HT1080 (cell line): ENCODE measurements around the gene MCOLN1. TPM values are rescaled to one million over a fixed set of nuclear protein-coding genes. Genes with fewer than 3 reads are reported as not detected.

Experiments used
- DNase-seq: peaks from one replicate; pipeline ENCODE4 v3.0.0-alpha.2; 2015; ENCODE audit warnings: low read depth
- total RNA-seq: library from RNA; depleted of rRNA; stranded (reverse); fragments of >200 nt; shearing (Covaris generic); gene quantifications from 2 replicates; pipeline ENCODE4 v1.2.3, GENCODE V29; 2014

The MCOLN1 gene
- total RNA-seq, 1 experiment from 2014 or later: 5.2 TPM

DNA sequence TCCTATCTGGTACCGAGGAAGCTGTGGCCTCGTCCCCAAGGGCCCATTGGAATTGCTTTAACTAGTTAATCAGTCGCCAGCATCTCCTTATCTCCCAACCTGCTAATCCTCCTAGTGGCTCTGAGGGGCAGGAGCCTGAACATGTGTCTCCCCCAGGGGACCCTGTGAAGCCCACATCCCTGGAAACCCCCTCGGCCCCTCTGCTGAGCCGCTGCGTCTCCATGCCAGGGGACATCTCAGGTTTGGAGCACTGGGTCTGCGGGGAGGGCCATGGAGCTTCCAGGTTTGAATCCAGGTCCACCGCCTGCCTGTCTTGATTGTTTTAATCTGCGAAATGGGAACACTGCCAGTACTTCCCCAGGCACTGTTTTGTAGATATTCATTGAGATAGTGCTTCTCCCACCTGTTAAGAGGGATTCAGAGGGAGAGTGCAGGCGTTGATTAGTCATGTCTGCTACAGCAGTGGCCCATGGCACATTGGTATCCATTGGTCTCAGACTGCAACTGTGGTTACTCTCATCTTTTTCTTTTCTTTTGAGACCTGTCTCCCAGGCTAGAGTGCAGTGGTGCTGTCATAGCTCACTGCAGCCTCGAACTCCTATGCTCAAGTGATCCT lies 19.5 kb downstream of the MCOLN1 start:
- no peak for DNase-seq

DNA sequence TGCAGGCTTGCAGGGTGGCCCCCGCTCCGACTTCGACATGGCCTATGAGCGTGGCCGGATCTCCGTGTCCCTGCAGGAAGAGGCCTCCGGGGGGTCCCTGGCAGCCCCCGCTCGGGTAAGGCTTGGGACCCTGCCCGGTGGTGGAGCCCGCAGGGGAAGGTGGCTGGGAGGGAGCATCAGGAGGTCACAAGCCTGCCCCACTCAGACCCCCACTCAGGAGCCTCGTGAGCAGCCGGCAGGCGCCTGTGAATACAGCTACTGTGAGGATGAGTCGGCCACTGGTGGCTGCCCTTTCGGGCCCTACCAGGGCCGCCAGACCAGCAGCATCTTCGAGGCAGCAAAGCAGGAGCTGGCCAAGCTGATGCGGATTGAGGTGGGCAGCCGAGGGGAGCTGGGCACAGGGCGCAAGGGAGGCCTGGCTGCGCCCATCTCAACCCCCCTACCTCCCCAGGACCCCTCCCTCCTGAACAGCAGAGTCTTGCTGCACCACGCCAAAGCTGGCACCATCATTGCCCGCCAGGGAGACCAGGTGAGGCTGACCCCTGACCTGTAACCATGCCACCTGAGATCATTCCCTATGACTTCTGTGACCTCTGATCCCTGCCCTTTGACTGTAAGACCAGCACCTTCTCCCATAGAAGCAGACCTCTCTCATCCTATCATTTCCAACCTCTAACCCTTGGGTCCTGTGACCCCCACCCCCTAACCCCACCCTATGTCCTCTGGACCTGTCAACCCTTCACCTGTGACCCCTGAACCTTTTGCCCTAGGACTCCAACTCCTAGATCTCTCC lies 20.3 kb downstream of the MCOLN1 start:
- no peak for DNase-seq

DNA sequence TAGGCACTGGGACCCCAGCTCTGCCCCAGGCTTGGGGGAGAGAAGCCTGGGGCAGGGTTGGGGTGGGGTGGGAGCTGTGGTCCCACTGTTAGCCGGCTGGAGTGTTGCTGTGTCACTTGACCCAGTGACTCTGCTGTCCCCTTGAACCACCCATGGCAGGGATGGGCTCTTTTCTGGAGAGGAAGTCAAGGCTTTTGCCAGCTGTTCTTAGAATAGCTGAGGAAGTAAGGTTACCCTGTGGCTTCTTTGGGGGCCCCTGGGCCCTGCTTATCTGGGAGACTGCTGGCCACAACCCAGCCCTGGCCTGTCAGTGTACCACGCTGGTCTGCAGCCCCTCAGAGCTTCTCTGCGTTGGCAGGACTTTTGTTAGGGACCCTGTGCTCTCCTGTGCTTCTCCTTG lies 22.2 kb downstream of the MCOLN1 start:
- DNase-seq: no peak

DNA sequence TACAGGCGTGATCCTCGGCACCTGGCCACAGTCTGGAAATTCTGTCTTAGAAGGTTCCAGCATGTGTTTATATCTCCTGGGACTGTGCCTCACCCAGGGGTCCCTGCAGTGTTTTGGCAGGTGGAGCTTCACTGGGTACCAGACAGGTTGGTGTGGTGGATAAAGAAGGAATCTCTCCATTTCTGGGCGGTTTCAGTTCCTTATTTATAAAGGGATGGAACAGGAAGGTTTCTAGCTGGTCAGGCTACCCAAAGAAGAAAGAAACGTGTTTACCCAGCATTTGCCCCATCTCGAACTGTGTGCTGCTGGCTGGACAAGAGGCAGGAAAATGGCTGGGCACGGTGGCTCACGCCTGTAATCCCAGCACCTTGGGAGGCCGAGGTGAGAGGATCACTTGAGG lies 22.9 kb downstream of the MCOLN1 start:
- no peak for DNase-seq

DNA sequence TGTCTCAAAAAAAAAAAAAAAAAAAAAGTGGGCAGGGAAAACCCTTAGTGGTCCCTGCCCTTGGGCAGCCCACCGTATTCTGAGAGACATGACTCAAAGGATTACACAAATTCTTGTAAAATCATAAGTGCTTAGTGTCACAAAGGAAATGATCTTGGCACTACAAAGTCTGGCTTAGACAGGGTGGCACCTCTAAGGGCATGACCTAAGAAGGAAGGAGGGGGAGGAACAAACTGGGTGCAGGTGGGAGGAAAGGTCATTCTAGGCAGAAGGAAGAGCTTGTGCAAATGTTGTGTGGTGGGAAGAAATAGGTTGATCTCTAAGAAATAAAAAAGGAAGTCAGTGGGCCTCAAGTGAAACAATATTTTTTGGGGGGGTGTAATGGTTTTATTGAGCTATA lies 23.5 kb downstream of the MCOLN1 start:
- no peak for DNase-seq

DNA sequence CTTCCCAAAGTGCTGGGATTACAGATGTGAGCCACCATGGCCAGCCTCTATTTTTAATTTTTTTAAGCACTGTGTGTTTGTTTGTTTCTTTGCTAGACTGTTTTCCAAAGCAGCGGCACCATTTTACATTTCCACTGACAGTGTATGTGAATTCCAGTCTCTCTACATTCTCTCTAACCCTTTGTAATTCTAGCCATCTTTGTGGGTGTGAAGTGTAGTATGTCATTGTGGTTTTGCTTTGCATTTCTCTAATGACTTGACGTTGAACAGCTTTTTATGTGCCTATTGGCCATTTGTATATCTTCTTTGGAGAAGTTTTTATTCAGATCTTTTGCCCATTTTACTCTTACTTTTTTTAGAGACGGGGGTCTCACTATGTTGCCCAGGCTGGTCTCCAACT lies 24.7 kb downstream of the MCOLN1 start:
- DNase-seq: no peak

DNA sequence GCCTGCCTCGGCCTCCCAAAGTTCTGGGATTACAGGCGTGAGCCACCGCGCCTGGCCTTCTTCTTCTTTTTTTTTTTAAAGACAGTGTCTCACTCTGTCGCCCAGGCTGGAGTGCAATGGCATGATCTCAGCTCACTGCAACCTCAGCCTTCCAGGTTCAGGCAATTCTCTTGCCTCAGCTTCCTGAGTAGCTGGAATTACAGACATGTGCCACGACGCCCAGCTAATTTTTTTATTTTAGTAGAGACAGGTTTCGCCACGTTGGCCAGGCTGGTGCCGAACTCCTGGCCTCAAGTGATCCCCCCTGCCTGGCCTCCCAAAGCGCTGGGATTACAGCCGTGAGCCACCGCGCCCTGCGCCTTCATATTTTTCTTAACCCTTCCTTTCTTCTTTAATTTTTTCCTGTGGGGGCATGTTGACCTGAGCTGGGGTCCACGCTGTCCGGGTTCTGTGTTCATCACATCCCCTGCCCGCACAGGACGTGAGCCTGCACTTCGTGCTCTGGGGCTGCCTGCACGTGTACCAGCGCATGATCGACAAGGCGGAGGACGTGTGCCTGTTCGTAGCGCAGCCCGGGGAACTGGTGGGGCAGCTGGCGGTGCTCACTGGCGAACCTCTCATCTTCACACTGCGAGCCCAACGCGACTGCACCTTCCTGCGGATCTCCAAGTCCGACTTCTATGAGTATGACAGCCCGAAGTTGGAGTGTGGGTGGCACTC lies 27.2 kb downstream of the MCOLN1 start:
- DNase-seq: no peak

DNA sequence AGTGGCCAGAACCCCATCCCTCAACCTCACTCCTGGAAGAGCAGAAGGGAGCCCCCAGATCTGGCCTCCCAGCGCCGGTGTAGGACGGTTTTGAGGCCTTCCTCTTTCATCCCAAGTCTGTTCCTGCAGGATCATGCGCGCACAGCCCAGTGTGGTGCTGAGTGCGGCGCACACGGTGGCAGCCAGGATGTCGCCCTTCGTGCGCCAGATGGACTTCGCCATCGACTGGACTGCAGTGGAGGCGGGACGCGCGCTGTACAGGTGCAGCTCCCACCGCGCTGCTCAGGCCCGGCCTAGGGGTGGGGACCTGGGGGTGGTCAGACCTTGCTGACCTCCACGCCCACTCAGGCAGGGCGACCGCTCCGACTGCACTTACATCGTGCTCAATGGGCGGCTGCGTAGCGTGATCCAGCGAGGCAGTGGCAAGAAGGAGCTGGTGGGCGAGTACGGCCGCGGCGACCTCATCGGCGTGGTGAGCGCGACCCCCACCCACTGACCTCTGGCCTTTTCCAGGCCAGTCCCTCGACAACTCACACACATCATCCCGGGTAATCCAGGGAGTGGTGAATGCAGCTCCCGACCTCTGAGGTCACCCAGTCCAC lies 27.8 kb downstream of the MCOLN1 start:
- DNase-seq: no peak

DNA sequence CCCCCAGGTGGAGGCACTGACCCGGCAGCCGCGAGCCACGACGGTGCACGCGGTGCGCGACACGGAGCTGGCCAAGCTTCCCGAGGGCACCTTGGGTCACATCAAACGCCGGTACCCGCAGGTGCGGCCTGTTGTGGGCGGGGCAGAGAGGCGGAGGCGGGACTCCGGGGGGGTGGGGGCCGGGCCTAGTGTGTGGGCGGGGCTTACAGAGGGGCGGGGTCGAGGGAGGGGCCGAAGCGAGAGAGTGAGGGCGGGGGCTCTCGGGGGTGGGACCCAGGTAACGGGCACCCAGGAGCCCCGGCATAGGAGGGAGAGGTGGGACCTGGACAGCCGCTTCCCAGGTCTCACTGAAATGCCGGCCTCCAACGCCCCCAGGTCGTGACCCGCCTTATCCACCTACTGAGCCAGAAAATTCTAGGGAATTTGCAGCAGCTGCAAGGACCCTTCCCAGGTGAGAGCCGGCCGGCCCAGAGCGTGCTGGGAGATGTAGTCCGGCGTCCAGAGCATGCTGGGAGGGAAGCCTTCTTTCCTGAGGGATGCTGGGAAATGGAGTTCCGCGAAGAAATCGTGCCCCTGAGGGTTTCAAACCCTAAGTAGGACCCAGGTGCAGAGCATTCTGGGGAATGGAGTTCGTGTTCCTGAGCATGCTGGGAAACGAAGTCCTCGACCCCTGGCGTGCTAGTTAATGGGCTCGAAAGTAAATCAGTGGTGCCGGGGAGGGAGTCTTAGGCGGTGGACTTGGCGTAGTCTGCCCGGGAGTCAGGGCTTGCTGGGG lies 28.8 kb downstream of the MCOLN1 start:
- DNase-seq: peak; percentile 34

DNA sequence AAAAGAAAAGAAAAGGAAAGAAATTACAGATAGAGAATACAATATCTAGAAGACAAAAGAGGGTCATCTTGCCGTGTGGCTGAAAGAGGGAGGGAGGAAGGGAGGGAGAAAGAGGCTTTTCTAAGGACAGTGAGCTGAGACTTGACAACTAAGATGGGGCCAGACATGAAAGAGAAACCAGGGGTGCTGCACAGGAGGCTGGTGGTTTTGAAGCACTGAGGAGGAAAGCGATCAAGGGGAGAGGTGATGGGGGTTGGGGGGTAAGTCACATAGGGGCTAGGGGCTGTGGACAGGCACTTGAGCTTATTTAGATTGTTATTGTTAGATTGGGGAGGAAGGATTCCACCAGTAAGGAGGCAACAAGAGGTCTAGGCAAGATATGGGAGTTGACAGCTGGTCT lies 30.4 kb downstream of the MCOLN1 start:
- DNase-seq: no peak

DNA sequence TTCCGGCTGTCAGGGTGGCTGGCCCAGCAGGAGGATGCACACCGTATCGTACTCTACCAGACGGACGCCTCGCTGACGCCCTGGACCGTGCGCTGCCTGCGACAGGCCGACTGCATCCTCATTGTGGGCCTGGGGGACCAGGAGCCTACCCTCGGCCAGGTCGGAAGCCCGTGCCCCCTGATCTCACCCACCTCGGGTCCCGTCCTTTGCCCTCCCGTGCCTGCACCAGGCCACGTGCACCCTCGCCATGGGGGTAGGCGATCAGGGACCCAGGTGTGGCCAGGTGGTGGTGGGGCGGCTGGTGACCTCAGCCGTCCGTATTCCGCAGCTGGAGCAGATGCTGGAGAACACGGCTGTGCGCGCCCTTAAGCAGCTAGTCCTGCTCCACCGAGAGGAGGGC lies 32.1 kb downstream of the MCOLN1 start:
- no peak for DNase-seq

DNA sequence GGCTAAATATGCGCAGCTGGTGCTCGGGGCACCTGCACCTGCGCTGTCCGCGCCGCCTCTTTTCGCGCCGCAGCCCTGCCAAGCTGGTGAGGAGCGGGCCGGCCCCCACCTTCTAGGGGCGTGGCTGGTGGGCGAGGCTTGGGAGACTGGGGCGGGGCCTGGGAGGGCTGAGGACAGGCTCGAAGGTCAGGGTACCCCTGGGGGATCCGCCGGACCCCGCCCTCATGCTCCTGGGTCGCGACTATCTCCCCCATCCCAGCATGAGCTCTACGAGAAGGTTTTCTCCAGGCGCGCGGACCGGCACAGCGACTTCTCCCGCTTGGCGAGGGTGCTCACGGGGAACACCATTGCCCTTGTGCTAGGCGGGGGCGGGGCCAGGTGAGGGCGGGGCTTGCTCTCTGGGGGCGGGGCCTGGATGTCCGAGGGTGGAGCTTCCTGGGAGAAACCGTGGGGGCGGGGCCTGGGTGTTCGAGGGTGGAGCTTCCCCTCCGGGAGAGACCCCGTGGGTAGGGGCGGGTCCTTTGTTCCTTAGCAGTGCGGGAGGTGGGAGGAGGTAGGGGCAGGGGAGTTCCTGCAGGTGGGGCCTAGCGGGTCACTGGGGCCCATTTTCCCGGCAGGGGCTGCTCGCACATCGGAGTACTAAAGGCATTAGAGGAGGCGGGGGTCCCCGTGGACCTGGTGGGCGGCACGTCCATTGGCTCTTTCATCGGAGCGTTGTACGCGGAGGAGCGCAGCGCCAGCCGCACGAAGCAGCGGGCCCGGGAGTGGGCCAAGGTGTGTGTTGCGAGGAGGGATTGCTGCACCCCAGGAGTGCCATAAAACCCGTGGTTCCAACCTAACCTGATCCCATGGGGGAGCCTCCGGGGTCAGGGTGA lies 32.8 kb downstream of the MCOLN1 start:
- no peak for DNase-seq

DNA sequence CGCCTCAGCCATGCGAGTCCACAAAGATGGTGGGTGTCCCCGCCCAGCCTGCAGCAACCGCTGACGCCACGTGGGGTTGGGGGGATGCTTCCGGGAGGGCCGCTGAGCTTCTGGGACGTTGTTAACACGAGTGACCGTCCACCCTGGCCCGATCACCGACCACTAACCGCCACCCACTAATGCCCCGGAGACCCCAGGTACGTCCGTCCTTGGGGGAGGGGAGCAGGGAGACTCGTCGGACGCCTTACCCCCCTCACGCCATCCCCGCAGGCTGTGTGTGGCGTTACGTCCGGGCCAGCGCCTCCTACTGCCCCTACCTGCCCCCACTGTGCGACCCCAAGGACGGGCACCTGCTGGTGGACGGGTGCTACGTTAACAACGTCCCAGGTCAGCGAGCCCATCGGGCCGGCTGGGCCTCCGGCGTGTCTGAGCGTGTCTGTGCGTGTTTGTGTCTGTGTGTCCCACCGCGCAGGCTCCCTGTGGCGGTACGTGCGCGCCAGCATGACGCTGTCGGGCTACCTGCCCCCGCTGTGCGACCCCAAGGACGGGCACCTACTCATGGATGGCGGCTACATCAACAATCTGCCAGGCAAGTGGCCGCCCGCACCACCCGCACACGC lies 34.4 kb downstream of the MCOLN1 start:
- DNase-seq: no peak

DNA sequence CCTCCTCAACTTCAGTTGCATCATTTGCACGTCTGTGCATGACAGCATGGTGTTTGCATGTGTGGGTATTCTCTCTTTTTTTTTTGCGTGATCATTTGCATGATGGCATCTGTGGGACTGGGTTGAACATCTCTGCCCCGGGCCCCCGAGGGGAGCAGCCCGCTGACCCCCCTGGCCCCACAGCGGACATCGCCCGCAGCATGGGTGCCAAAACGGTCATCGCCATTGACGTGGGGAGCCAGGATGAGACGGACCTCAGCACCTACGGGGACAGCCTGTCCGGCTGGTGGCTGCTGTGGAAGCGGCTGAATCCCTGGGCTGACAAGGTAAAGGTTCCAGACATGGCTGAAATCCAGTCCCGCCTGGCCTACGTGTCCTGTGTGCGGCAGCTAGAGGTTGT lies 36.2 kb downstream of the MCOLN1 start:
- DNase-seq: no peak

DNA sequence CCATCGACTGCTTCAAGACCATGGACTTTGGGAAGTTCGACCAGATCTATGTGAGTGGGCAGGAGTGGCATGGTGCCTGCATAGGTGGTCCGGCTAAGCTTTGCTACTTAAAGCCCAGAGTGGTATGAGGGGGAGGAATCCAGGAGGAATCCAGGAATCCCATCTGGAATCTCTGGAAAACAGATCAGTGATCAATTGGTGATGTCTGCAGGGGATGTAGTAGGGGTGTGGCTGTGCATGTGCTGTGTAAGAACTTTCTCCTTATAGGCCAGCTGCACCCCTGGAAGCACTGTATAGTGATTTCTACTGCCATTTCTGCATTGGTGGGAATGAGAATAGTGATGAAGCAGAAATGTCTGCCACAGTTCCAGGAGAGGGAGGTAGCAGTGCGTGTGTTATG lies 36.7 kb downstream of the MCOLN1 start:
- no peak for DNase-seq

DNA sequence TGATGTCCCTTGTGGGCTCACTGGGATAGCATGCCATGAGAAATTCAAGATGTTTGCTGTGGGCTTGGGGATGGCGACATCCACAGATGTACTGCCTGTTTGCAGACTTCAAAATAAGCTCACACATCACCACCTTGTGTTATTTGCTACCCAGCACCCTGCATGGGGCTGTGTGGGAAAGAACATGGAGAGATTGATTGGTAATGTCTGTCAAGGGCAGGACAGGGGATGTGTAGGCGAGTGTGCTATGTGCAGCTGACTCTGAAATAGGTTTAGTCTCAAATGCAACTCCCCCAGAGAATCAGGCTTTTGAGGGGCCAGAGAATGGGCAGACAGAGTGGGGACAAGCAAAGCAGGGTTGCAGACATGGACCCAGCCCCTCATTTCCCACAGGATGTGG lies 37.8 kb downstream of the MCOLN1 start:
- DNase-seq: no peak

DNA sequence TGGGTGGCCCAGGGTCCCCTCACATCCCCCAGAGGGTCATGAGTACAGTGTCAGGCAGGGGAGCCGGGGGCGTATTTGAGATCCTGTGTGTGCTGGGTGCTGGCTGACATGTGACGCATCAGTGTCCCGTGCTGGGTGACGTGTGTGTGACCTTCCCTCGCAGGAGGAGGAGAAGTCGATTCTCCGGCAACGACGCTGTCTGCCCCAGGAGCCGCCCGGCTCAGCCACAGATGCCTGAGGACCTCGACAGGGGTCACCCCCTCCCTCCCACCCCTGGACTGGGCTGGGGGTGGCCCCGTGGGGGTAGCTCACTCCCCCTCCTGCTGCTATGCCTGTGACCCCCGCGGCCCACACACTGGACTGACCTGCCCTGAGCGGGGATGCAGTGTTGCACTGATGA lies 38.9 kb downstream of the MCOLN1 start:
- no peak for DNase-seq

DNA sequence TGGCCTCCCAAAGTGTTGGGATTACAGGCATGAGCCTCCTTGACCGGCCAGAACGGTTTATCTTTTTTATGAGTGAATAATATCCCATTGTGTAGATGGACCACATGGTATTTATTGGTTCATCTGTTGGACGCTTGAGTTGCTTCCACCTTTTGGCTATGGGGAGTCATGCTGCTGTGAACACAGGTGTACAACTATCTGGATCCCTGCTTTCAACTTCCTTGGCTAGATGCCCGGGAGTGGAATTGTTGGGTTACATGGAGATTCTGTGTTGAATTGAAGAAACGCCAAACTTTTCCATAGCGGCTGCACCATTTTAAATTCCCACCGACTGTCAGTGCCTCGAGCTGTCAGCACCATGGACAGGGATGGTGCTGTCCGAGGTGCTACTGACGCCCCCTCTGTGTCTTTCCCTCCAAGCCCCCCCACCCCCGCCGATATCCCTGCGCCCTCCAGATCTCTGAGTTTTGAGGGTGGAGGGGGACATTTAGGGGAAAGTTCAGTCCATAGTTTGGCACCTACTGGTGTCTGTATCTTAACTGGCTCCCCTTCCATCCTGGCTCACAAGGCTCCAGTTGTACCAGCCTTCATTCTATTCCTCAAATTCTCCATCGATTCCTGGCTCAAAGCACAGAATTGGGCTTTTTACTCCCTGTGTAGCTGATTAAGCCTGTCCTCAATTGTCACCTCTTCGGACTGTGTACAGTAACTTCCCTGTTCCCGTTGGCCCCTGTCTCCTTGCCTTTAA lies 40.4 kb downstream of the MCOLN1 start:
- DNase-seq: no peak

DNA sequence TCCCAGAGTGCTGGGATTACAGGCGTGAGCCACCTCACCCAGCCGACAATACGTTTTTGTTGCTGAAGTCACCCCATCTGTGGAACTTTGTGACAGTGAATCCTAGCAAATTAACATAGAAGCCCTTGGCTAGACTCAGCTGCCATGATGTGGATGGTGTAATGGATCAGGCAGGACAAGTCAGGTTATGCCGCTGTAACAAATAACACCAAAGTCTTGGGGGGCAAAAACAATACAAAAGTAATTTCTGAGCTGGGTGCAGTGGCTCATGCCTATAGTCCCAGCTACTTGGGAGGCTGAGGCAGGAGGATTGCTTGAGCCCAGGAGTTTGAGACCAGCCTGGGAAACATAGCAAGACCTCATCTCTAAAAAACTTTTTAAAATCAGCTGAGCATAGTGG lies 42.4 kb downstream of the MCOLN1 start:
- no peak for DNase-seq
